Dendritic cell treated with granulocyte-macrophage colony-stimulating factor and Interleukin-4, amounts not matched to agents 40 ng/mL and 50 ng/mL, for 4 days (primary cell): Measurements from ENCODE around the gene ABLIM1.

Experiments
- H3K27ac Mint-ChIP-seq: one replicate; pipeline ENCODE4 v1.8.0; 2022; ENCODE audit warnings: mild to moderate bottlenecking, mixed read lengths
- H3K27me3 Mint-ChIP-seq: one replicate; pipeline ENCODE4 v1.8.0; 2022; ENCODE audit warnings: mild to moderate bottlenecking, mixed read lengths
- H3K36me3 Mint-ChIP-seq: one replicate; pipeline ENCODE4 v1.8.0; 2022; ENCODE audit warnings: low read depth, mixed read lengths
- H3K4me1 Mint-ChIP-seq: one replicate; pipeline ENCODE4 v1.8.0; 2022; ENCODE audit warnings: low read depth, mixed read lengths
- H3K4me3 Mint-ChIP-seq: one replicate; pipeline ENCODE4 v1.8.0; 2022; ENCODE audit warnings: mild to moderate bottlenecking, moderate library complexity, mixed read lengths
- H3K9me3 Mint-ChIP-seq: one replicate; pipeline ENCODE4 v1.8.0; 2022; ENCODE audit warnings: mixed read lengths
- intact Hi-C: fragments of 100-400 bp; cut with micrococcal nuclease; formaldehyde crosslinking; loops from one replicate; pipeline ENCODE4 v1.15.0; 2022

ABLIM1 gene

GRCh38 chr10:114665406-114665805 is 7.3 kb upstream of the ABLIM1 start:
- Mint-ChIP-seq H3K4me1 (no peaks in the 10 kb centered on the region), H3K4me3 (no peak overlapping the region), H3K9me3 (no peaks in the 10 kb centered on the region), H3K36me3 (no peaks in the 10 kb centered on the region), H3K27ac (no peak overlapping the region), H3K27me3 (no peaks in the 10 kb centered on the region)
- intact Hi-C loops = no loop called here

- H3K4me3 Mint-ChIP-seq = no peak overlapping the region
- H3K9me3 Mint-ChIP-seq = no peaks in the 10 kb centered on the region
- H3K36me3 Mint-ChIP-seq = no peaks in the 10 kb centered on the region
- no peak overlapping the region for H3K27ac Mint-ChIP-seq
- intact Hi-C loops = no loop called here
- H3K4me1 Mint-ChIP-seq = no peaks in the 10 kb centered on the region
- H3K27me3 Mint-ChIP-seq = no peaks in the 10 kb centered on the region
These were observed 6.1 kb upstream of the ABLIM1 start for GRCh38 chr10:114664127-114664526.

DNA sequence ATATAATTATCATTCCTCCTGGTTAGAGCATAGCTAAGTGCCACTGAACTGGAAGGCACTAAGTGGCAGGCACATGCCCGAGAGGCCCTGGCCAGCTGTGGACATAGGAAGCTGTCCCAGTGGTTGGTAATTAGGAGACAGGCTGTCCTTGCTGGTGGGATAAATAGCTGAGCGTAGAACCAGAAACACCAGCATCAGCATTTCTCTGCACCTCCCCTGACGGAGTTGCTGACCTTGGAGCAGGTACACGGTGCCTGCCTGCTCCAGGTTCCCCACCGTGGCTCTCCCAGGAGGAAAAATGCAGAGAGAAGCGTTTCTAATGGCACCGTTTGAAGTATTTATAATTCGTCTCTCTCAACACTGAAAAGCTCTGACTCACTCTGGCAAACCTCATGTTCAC is 5.6 kb upstream of the ABLIM1 start:
- no peaks in the 10 kb centered on the region for H3K27me3 Mint-ChIP-seq
- H3K36me3 Mint-ChIP-seq = no peaks in the 10 kb centered on the region
- H3K4me3 Mint-ChIP-seq = no peak overlapping the region
- H3K27ac Mint-ChIP-seq = no peak overlapping the region
- intact Hi-C loops = no loop called here
- no peaks in the 10 kb centered on the region for H3K4me1 Mint-ChIP-seq
- H3K9me3 Mint-ChIP-seq = no peaks in the 10 kb centered on the region

DNA sequence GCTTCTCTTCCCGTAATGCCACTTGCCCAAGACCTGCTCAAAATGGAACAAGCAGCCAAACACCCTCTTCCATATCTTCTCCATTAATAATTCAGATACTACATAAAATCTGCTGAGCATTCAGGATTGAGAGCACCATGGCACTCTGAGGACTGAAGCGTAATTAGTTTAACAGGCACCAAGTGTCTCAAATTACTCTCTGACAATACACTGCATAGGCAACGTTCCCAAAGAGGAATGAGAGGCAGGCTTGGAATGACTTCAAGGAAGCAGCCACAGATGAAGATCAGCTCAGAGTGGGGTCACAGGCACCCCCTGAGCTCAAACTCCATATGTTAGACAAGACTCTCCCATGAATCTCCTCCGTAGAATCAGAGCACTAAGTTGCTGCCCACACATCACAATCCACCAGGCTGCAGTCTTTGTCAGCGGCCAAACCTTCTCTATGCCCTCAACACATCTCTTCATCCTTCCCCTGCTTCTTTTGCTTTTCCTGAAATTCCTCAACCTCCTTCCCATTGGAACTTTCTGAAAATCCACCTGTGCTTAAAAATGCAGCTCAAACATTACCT is 4.7 kb upstream of the ABLIM1 start:
- H3K27ac Mint-ChIP-seq = no peak overlapping the region
- H3K4me1 Mint-ChIP-seq = no peaks in the 10 kb centered on the region
- no peaks in the 10 kb centered on the region for H3K9me3 Mint-ChIP-seq
- no peaks in the 10 kb centered on the region for H3K27me3 Mint-ChIP-seq
- H3K36me3 Mint-ChIP-seq = no peaks in the 10 kb centered on the region
- H3K4me3 Mint-ChIP-seq = no peak overlapping the region
- intact Hi-C loops = no loop called here

- Mint-ChIP-seq H3K36me3 (no peaks in the 10 kb centered on the region), H3K27me3 (no peaks in the 10 kb centered on the region), H3K4me3 (no peak overlapping the region)
These were observed 3.3 kb upstream of the ABLIM1 start for GRCh38 chr10:114661212-114661880.

DNA sequence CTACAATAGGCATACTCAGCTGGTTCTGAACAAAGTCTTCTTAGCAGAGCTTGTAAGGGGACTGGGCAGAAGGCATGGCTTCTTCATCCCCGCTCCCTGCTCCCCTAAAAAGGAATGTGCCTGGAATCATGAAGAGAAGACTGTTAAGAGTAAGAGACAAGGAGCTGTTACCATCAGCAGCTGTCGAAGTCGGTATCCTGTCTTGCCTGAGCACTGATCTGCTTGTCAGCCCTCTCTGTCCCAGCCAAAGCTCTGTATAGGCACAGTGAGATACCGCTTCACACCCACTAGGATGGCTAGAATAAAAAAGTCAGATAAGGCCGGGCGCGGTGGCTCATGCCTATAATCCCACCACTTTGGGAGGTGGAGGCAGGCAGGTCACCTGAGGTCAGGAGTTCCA is 2.4 kb downstream of the ABLIM1 start:
- no peak overlapping the region for H3K4me3 Mint-ChIP-seq
- no peaks in the 10 kb centered on the region for H3K4me1 Mint-ChIP-seq
- H3K9me3 Mint-ChIP-seq = no peaks in the 10 kb centered on the region
- H3K36me3 Mint-ChIP-seq = no peaks in the 10 kb centered on the region
- intact Hi-C loops = no loop called here
- H3K27ac Mint-ChIP-seq = no peak overlapping the region
- no peaks in the 10 kb centered on the region for H3K27me3 Mint-ChIP-seq

More at GRCh38 chr10:114661212-114661880, 3.3 kb upstream of the ABLIM1 start:
- no peak overlapping the region for H3K27ac Mint-ChIP-seq
- no peaks in the 10 kb centered on the region for H3K4me1 Mint-ChIP-seq
- H3K9me3 Mint-ChIP-seq = no peaks in the 10 kb centered on the region
- intact Hi-C loops = no loop called here

DNA sequence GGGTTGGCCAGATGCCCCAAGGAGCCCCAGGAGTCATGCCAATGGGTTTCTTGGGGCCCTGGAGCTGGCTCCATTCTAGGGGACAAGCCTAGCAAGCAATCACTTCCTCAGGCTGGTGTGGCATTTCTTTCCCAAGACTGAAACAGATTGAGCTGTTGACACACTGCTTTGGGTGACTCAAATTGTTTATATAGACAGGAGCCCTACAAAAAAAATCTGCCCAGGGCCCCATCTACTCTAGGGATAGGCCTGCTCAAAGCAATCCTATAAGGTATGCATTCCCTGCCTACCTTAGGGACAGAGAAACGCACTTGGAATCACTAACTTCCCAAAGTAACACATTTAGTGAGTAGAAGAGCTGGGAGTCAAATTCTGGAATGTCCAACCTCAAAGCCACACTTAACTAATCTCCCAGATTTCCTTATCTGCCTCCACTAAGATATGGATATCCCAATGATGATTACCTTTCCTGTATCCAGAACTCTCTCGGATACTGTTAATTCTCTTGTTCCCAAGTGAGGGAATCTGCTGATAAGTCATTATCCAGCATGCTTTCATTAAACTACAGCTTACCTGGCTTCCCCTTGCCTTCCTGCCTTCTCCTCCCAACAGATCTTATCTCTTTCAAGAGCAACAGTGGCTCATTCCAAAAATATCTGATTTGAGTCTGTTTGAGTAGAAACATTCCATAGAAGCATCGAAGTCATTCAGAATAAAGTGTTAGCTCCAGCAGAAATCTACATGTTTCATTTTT is 3.1 kb downstream of the ABLIM1 start:
- no peaks in the 10 kb centered on the region for H3K4me1 Mint-ChIP-seq
- no peaks in the 10 kb centered on the region for H3K36me3 Mint-ChIP-seq
- no peaks in the 10 kb centered on the region for H3K27me3 Mint-ChIP-seq
- H3K4me3 Mint-ChIP-seq = no peak overlapping the region
- no peaks in the 10 kb centered on the region for H3K9me3 Mint-ChIP-seq
- intact Hi-C loops = no loop called here
- no peak overlapping the region for H3K27ac Mint-ChIP-seq

DNA sequence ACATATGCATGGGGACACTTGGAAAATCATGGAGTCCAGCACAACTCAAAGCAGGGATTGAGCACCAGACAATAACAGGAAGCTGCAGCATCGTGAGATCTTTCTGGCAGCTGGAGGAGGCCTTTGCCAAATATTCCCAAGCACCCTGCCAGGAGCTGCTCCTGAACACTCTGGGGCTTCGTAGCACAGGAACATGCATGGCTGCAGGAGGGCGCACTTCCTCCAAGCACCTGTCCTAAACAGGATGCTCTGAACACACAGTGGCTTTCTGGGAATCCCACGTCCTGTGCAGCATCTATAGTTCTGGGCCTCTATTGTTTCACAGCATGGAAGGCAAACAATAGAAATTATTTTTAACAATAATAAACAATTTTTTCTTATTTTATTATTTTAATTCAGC is 4.1 kb downstream of the ABLIM1 start:
- H3K9me3 Mint-ChIP-seq = no peaks in the 10 kb centered on the region
- H3K4me3 Mint-ChIP-seq = no peak overlapping the region
- no peaks in the 10 kb centered on the region for H3K36me3 Mint-ChIP-seq
- intact Hi-C loops = no loop called here
- H3K27ac Mint-ChIP-seq = no peak overlapping the region
- no peaks in the 10 kb centered on the region for H3K27me3 Mint-ChIP-seq
- H3K4me1 Mint-ChIP-seq = no peaks in the 10 kb centered on the region

GRCh38 chr10:114652402-114653368 is 5.4 kb downstream of the ABLIM1 start:
- no peaks in the 10 kb centered on the region for H3K4me1 Mint-ChIP-seq
- no peaks in the 10 kb centered on the region for H3K36me3 Mint-ChIP-seq
- no peaks in the 10 kb centered on the region for H3K9me3 Mint-ChIP-seq
- no peak overlapping the region for H3K4me3 Mint-ChIP-seq
- no peak overlapping the region for H3K27ac Mint-ChIP-seq
- intact Hi-C loops = no loop called here
- H3K27me3 Mint-ChIP-seq = no peaks in the 10 kb centered on the region

- Mint-ChIP-seq H3K4me1 (no peaks in the 10 kb centered on the region), H3K27me3 (no peaks in the 10 kb centered on the region), H3K4me3 (no peak overlapping the region), H3K36me3 (no peaks in the 10 kb centered on the region), H3K9me3 (no peaks in the 10 kb centered on the region), H3K27ac (no peak overlapping the region)
- intact Hi-C loops = no loop called here
These were observed 7.2 kb downstream of the ABLIM1 start for GRCh38 chr10:114650831-114651230.

DNA sequence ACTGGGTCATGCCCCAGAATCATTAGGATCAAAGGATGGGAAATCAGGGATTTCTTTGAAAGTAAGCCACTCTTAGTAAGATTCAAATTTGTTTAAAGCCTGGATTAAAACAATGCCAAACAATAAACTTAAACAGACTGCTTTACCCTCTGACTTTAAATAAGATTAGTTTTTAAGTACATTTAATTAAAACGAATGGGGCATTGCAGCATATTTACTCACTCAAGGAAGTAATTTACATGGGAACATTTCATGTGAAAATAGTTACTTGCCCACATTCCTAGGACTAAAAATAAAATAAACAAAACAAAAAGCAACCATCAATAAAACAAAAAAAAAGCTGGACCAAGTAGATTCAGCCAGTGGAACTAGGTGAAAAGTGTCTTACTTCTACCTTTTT is 7.8 kb downstream of the ABLIM1 start:
- Mint-ChIP-seq H3K36me3 (no peaks in the 10 kb centered on the region), H3K27me3 (no peaks in the 10 kb centered on the region), H3K4me1 (no peaks in the 10 kb centered on the region), H3K4me3 (no peak overlapping the region), H3K27ac (no peak overlapping the region), H3K9me3 (no peaks in the 10 kb centered on the region)
- intact Hi-C loops = no loop called here

- Mint-ChIP-seq H3K9me3 (no peaks in the 10 kb centered on the region), H3K36me3 (no peaks in the 10 kb centered on the region), H3K27me3 (no peaks in the 10 kb centered on the region), H3K27ac (no peak overlapping the region), H3K4me3 (no peak overlapping the region), H3K4me1 (no peaks in the 10 kb centered on the region)
- intact Hi-C loops = no loop called here
These were observed 8.7 kb downstream of the ABLIM1 start for GRCh38 chr10:114649217-114649903.

- Mint-ChIP-seq H3K4me3 (no peak overlapping the region), H3K27ac (no peak overlapping the region), H3K36me3 (no peaks in the 10 kb centered on the region), H3K27me3 (no peaks in the 10 kb centered on the region), H3K9me3 (no peaks in the 10 kb centered on the region), H3K4me1 (no peaks in the 10 kb centered on the region)
- intact Hi-C loops = no loop called here
These were observed 9.7 kb downstream of the ABLIM1 start for GRCh38 chr10:114648368-114648767.
